Renal cortex interstitium (tissue), 11 donors: ENCODE data around the gene WBP2. TPM values are rescaled to one million over a fixed set of nuclear protein-coding genes. Genes with fewer than 3 reads are reported as not detected.
"Not testable (repeated sequence)": the region's sequence is repeated elsewhere in the genome, so short reads cannot be mapped to it uniquely, and the experiment has no call there.

ENCODE experiments used
- DNase-seq, 11 donors: peaks; one replicate each; pipeline ENCODE4 v3.0.0-alpha.2; 2013; ENCODE audit warnings: low read depth in 9 of 11, low spot score in 4 of 11; ENCODE audit errors: extremely low read depth in 1 of 11
- polyA plus RNA-seq, 3 donors: library from polyadenylated mRNA; unstranded; fragments of 120-200 nt; gene quantifications; one replicate each; pipeline ENCODE4 v1.2.1, GENCODE V29; 2013; ENCODE audit not compliant: insufficient read length in 3 of 3

WBP2 gene
- polyA plus RNA-seq, 3 donors, result 73.9 to 104 (median 86.0) TPM

DNA sequence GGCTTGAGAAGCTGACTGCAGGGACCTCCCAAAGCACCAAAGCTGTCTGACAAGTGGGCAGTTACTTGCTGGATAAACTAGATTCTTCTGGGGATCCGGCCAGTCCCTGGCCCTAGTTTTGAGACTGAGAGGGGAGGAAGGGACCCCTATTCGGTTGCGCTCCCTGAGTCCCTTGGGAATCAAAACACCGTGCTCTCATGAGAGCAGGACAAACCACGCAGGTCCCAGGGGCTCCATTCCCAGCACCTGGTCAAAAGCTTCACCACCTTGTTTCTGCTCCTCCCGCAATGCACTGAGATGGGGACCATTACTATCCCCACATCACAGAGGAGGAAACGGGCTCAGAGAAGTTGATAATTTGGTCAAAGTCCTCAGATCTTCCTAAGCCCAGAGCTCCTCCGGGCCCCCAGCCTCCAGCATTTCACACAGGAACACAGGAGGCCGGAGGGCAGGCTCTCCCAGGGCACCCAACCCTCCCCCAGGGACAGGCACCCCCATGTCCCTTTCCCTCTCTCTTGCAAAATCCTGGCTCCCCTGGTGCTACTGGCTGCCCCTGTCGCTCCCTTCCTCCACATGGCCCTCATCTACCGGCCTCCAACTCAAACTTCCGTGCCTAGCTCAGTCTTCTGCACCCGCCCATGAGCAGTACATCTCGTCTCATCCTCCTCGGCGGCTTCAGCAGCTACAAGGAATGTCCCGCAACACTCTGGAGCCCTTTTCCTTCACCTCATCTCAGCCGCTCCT is 38.3 kb upstream of the WBP2 start:
- DNase-seq, result no peak

DNA sequence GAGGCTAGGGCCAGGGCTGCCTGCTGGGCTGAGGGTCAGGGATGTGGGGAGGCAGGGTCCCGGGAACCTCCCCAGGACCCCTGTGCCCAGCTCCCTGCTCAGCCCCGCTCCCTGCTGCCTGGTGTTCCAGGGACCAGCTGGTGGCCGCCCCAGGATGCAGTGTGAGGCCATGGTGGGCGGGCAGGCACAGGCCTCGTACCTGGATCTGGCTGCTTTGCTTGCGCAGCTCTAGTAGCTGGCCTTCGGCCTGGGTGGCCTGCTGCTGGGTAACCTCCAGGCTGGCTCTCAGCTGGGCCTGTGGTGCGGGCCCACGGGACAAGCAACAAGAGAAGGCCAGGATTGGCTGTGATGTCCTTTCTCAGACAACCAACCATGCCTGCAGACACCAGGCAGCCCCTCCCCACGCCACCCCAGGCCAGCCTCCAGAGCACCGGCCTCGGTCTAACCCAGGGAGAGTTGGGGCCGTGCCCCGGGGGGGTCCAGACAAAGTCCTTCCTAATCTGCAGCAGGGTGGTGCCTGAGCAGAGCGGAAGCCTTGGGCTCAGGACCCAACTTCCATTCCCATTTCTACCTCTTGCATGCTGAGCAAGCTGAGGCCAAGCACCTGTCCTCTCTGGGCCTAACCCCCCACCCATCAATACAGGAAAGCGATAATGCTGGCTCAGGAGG is 37.6 kb upstream of the WBP2 start:
- no peak for DNase-seq

DNA sequence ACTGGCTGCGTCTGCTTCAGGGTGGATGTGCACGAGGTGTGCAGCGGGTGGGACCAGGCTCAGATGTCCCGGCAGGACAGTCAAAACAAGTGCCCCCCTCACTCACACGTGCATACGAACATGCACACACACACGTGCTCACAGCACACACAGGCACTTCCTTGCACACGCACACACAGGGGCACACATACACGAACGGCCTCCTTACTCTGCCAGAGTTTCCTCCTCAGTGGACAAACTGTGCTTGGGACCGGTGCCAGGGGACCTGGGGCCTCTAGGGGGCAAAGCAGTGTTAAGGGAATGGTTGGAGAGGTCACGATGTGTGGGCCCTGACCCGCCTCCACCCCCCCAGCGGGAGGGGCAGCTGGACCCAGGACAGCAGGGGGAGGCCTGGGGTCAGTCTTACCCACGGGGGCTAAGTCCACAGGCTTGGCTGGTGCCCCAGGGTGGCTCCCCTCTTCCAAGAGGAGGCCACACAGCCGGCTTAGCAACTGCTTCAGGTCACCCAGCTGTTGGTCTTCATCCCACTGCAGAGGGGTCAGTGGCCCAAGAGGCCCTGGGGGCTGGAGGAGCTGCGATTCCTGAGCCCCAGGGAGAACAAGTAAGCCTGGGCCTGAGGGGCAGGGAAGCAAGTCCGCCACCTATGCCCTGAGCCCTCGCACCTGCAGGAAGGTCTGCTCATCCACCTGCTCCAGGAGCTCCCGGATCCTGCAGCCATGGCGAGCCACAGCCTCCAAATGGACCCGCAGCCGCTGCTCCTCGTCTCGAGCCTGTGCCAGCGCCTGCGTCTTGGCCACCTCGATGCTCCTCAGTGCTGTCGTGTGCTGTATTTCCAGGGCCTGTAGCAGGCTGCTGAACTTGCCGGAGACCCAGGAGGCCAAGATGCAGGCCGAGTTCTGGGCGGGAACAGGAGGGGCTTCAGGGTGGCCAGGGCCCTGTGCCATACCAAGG is 36.7 kb upstream of the WBP2 start:
- DNase-seq, result no peak

DNA sequence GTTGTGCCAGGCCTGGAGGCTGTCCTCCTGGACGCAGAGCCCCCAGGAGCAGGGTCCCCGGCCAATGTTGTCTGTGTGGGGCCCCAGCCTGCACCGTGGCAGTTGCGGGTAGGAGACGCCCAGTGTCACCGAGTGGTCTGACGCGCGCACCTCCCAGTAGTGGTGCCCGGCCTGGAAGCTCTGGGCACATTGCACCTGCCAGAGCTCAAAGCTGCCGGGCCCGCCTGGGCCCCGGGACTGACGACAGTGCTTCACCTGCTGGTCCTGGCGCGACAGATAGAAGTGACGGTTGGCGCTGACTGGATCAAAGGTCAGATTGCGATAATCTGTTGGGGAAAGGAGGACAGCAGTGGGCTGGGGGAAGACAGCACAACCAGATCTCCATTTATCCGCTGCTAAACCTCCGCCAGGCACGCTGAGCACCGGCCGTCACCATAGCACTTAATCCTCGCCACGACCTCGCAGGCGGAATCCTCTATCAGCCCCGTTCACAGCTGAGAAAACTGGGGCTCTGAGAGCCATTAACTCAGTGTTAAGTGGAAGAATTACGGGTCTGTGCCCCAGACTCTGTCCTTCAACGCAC is 36.0 kb upstream of the WBP2 start:
- DNase-seq, result no peak

DNA sequence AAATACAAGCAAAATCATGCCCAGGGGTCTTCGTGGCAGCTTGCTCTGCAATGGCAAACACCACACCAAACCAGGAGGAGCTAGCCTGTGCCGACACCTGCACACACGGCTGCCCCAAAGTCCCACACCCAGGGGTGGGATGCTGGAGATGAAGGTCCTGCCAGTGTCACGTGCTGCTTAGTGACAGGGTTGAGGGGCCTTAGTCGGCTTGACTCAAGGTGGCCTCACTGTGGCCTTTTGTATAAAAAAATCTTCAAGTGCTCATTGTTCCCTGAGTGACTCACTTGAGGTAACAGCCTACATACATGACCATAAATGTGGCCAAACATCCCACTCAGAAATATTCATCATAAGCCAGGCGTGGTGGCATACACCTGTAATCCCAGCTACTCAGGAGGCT is 34.3 kb upstream of the WBP2 start:
- no peak for DNase-seq

DNA sequence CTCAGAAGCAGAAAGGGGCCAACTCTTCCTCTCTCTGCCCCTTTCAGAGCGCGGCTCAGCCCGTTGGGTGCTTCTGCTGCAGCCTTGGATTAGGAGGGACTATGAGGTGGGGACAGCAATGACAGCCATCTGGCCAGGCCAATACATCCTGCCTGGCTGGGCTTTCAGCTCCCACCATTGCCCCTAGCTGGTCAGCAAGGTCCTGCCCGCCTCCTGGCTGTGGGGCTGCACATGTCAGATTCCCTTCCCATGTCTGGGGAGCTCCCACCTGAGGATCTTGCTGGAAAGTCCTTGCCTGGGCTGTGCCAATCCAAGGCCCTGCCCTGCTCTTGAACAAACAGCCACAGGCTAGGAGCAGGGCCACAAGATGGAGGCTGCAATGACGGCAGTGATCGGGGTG is 33.3 kb upstream of the WBP2 start:
- DNase-seq, result no peak

DNA sequence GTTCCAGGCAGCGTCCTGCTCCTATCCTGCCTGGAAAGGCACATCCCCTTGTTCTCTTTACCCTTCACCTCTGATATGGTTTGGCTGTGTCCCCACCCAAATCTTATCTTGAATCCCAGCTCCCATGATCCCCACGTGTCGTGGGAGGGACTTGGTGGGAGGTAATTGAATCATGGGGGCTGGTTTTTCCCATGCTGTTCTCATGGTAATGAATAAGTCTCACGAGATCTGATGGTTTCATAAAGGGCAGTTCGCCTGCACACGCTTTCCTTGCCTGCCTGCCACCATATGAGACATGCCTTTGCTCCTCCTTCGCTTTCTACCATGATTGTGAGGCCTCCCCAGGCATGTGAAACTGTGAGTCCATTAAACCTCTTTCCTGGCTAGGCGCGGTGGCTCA is 30.7 kb upstream of the WBP2 start:
- DNase-seq, result not testable (repeated sequence)

DNA sequence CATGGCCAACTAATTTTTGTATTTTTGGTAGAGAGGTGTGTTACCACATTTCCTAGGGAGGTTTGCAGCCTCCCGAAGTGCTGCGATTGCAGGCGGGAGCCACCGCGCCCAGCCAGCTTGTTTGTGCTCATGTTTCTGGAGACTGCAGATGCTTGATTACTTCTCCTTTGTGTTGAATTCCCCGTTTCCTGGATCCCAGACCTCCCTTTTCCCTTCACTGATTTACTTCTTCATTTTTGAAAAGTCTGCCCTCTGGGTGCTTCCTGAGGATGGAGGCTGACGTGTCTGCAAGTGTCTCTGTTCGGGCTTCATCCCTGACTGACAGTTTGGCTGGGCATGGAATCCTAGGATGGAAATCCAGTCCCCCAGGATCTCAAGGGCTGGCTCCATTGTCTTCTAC is 30.3 kb upstream of the WBP2 start:
- DNase-seq, result no peak

DNA sequence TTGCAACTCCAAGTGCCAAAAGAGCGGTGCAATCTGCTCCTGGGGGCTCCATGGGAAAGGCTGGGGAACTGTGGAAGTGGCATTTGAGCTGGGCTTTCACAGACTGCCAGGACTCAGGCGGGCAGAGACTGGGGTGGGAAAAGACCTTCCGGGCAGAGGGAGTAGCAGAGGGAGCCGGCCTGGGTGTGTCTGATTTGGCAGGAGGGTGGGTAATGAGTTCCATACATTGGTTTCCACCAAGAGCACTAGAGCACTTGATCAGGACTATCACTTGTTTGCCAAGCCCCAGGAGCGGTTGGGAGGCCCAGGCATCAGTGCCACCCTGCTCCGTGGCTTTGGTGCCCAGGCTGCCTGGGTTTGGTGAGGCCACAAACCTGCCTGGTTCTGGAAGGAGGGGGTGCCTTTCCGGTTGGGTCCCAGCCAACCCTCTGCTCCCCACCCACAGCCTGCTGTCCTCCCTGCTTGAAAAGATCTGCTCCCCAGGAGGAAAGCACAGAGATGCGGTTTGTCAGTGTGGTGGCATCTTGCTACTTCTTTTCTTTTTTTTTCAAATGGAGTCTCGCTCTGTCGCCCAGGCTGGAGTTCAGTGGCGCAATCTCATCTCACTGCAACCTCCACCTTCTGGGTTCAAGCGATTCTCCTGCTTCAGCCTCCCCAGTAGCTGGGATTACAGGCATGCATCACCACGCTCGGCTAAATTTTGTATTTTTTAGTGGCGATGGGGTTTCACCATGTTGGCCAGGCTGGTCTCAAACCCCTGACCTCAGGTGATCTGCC is 26.7 kb upstream of the WBP2 start:
- no peak for DNase-seq

DNA sequence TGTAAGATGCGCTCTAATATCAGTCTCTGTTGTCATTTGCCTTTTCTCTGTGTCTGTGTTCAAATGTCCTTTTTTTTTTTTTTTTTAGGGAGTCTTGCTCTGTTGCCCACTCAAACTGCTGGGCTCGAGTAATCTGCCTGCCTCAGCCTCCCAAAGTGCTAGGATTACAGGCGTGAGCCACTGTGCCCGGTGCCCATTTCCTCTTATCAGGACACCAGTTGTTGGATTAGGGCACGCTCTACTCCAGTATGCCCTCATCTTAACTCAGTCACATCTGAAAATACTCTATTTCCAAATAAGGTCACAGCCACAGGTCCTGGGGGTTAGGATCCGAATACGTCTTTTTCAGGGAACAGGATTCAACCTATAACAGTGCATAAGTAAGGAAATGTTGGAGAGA is 25.1 kb upstream of the WBP2 start:
- DNase-seq, result no peak

DNA sequence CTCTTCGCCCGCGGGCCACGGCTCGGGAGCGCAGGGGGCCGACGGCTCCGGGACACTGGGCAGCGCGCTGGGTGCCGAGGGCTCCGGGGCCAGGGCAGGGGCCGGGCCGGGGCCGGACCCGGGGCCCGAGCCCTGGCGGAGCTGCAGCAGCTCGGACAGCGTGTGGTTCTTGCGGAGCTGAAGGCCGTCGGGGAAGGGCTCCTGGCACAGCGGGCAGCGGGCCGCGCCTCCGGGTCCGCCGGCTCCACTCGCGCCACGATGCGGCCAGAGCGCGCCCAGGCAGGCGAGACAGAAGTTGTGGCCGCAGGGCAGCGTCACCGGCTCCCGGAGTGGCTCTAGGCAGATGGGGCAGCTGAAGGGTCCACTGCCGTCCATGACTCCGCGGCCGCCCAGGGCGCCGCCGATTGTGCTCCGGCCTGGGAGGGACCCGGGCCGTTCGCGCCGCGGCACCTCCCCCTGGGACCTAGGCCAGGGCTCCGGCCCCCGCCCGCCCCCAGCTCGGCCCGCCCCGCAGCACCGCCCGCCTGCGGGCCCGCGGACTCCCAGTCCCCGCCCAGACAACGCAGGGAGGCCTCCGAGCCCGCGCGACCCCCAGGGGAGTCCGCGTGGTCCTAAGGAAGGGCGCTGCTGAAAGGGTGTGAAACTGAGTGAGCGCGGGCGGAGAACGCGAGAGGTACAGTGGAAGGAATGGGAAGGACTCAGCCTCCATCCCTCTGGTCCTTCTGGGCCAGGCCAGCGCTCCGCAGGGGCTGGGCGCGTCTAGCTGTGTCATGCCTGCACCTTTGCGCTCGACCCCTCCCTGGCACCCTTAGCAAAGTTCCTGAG is 23.3 kb upstream of the WBP2 start, which contains the start of gene TRIM47:
Gene TRIM47 (minus strand): TSS at position 408 of the 825 bp plus-strand sequence. CDS start 33 bp downstream, at position 375.
- DNase-seq, result peak in 1 of 11 donors; percentile 49

DNA sequence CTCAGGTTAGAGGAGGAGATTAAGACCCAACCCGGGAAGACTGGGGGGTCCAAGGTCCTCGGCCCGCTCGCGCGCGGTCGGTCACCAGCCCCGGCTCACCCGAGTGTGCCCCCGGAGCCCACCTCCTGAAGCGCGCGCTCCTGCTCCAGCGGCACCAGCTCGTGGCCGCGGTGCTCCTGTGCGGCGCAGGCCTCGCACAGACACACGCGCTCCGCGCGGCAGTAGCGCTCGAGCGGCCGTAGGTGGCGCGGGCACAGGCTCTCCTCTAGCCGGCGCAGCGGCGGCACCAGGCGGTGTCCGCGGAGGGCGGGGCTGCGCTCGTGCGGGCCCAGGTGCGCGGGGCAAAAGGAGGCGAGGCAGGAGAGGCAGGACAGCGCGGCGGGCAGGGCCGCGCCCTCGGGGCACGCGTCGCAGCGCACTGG is 22.6 kb upstream of the WBP2 start:
- peak in 4 of 11 donors; percentile 49 to 67 (median 54) for DNase-seq

DNA sequence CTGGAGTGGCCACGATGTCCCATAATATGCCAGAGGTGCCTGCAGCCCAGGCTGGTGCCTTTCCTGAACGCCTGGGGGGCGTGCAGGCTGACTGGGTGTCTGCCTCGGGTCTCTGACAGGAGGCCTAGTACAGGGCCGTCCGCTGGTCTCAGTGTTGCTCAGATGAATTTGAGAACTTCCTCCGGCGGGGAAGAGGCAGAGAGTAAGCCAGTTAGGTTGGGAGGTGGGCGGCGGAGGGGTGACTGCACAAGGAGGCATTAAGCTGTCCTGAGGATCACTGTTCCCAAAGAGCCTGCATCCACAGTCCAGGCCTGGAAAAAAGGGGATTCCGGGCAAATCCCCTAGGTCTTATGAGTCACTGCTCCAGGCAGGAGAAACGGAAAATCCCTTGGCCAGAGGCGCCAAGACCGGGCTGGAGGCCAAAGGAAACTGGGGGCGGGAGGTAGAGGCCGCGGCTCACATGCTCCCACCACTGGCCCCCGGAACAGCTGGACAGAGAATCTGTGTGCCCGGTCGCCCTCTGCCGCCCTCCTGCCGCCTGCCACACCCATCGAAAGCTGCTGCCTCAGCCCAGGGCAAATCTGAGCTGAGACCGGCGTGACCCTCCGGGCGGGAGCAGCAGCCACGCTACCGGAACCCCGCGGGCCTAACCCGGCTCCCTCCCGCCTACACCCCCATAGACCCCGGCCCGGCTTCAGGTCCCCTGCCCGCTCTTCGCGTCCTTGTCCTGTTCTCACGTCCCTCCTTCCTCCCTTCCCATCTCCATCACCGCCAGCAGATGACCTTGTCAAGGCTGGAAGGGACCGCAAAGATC is 22.0 kb upstream of the WBP2 start:
- DNase-seq, result peak in 2 of 11 donors; percentile 43 to 55

DNA sequence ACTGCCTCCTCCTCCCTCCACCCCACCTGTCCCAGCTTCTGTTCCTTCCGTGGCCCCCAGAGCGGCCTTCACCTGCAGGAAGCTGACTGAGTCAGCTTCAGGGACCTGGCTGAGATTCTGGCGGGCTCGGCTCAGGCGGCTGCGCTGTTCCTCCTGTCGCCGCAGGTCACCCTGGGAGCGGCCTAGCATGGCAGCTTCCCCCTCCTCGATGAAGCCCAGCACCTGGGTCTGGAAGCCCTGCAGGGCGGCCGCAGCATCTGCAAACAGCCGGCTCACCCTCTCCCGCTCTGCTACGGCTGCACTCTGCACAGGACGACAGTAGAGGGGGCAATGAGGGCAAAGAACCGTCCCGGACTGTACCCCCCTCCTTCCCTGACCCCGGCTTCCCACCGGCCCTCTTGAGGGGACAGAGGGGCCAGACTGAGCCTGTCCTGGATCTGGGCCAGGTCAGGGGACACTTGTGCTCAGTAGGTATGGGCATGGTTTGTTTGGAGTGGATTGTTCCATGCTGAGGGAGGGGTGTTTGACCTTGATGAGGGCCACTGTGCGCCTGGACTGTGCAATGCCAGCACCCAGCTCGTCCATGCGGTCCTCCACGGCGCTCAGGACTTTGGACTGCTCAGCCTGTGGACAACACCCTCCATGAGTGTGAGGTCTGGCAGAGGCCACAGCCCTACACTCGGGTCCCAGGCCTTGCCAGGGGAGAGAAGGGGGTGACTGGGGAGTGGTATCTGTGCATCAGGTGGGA is 21.2 kb upstream of the WBP2 start:
- DNase-seq, result no peak

DNA sequence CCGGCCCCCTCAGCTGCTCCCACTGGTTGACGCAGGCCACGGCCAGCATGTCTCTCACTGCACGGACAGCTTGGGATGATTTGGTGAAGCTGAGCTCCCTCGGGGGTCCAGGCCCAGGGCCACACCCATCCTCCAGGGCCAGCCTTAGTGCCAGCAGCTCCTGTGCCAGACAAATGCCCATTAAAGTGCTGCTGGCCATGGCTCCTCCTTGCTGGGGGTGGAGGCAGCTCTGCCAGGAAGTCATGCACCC is 20.7 kb upstream of the WBP2 start:
- DNase-seq, result no peak

DNA sequence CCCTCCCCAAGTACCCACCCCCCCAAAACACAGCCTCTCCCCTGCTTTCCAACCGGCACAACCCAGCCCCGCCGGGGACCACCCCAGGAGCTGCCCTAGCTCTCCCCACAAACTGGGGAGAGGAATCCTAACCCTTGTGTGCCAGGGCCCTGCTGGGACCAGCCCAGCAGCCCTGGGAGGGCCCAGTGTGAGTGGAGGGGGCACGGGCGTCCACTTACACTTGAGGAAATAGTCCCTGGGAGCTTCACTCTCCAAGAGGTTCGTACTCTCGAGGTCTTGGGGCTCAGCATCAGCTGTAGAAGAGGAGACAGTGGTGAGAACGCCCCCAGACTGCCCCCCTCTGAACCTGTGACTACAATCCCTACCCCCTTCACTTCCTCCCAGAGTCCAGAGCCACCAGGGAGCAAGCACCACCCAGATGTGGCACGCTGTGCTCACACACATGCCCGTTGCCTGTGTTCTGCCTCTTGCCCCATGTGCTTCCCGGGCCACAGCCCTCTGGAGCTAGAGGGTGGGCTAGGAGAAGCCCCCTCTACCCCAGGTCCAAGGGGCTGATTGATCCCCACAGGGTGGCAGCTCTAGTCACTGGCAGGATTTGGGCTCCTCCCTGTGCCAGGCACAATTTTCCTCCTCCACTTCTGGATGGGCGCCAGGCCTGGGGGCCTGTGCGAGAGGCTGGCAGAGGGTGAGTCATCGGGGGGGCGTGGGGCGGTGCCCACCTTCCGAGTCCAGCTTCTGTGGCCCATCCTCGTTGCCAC is 20.2 kb upstream of the WBP2 start:
- DNase-seq, result no peak
